GM18507 (cell line): ENCODE results near the gene B3GALNT1.
A peak's percentile ranks its signal among the peaks of the same experiment; 100 is the strongest.
"Not testable (repeated sequence)": the region's sequence is repeated elsewhere in the genome, so short reads cannot be mapped to it uniquely, and the experiment has no call there.

ENCODE experiments used
- DNase-seq: peaks from one replicate; pipeline ENCODE4 v3.0.0; 2011; ENCODE audit warnings: low read depth; ENCODE audit not compliant: insufficient read length; ENCODE audit errors: extremely low spot score
- FAIRE-seq: peaks from 2 replicates; lab custom pipeline; 2011; peaks lifted over from hg19 to GRCh38; lab: Jason Lieb, UNC

Gene B3GALNT1

GRCh38 chr3:161035711-161036110 is 69.4 kb downstream of the B3GALNT1 start:
- FAIRE-seq, result no peak
- DNase-seq, result no peak

- peak; percentile 51 for FAIRE-seq
Observed at GRCh38 chr3:161034913-161035550, 70.1 kb downstream of the B3GALNT1 start.

More at GRCh38 chr3:161034913-161035550, 70.1 kb downstream of the B3GALNT1 start:
- not testable (repeated sequence) for DNase-seq
